Stimulated activated naive CD8-positive, alpha-beta T cell treated with anti-CD3 and anti-CD28 coated beads, Interleukin-15, Interleukin-2, amounts not matched to agents 100 U/mL and 50 U/mL, for 24 hours (primary cell): Measurements from ENCODE around the gene PMFBP1.
"Not testable (repeated sequence)": the region's sequence is repeated elsewhere in the genome, so short reads cannot be mapped to it uniquely, and the experiment has no call there.

ENCODE experiments used
- ATAC-seq: fragments of 150-1000 bp; cut with Tn5 transposase; one replicate; pipeline ENCODE4 v1.10.0; 2021
- DNase-seq: peaks from one replicate; pipeline ENCODE4 v3.0.0; 2021

The PMFBP1 gene

DNA sequence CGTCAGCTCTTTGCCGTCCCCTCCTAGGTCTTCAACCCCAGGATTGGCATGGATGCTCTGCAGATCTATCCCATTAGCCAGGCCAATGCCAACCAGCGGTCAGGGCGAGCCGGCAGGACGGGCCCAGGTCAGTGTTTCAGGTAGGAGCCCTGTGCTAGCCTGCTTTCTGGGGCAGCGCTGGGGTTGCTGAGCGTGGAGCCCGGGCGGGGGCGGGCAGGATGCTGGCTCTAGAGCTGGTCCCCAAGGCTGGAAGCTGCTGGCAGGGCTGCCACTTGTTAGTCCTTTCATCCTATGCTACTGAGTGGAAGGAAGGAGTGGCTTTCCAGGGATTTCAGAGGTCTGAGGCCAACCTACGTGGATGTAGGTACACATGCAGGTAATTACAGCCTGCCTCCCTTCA, 66.0 kb downstream of the PMFBP1 start:
- ATAC-seq (no peak), DNase-seq (no peak)

DNA sequence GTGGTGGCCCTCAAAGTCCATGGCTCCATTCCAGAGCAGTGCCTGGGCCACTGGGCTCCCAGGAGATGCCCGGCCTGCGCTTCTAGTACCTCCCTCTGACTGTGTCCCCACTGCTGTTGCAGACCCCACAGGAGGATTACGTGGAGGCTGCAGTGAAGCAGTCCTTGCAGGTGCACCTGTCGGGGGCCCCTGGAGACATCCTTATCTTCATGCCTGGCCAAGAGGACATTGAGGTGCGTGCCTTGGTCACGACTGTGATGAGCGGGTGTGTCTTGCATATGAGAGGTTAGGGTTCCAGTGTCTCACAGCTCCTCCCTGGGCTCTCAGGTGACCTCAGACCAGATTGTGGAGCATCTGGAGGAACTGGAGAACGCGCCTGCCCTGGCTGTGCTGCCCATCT, 67.0 kb downstream of the PMFBP1 start:
- no peak for DNase-seq
- no peak for ATAC-seq

DNA sequence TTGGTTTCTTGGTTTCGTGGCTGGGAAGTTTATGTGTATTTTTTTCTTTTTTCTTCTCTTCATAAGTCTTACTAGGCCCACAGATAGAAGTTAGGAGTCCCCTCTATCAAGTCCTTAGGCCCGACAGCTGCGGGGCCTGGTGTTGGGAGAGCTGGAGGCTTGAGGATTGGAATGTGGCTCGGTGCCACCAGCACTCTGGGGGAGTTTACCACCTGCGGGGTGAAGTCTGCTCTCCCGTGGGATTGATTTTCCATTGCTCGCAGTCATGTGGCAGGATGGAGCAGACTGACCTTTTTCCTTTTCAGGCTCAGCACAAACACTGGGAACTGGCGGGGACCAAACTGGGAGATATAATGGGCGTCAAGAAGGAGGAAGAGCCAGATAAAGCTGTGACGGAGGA, 70.8 kb downstream of the PMFBP1 start:
- ATAC-seq (no peak), DNase-seq (no peak)

DNA sequence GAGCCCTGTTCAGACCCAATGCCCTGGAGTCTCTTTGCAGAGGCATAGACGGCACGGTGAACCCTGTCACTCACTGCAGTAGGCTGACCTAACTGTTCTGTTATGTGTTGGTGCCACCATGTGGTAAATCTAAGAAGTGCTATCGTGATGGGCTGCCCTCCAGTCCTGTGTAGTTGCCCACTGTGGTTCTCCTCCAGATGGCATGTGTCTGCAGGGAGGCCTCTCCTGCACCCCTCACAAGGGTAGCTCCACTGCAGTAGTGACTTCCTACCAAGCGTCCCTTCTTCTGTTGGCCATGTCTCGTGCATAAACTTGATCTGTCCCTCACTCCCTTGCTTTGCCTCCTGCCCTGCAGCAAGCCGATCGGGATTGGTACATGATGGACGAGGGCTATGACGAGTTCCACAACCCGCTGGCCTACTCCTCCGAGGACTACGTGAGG, 72.6 kb downstream of the PMFBP1 start:
- peak; percentile 88 for ATAC-seq
- peak; percentile 41 for DNase-seq

DNA sequence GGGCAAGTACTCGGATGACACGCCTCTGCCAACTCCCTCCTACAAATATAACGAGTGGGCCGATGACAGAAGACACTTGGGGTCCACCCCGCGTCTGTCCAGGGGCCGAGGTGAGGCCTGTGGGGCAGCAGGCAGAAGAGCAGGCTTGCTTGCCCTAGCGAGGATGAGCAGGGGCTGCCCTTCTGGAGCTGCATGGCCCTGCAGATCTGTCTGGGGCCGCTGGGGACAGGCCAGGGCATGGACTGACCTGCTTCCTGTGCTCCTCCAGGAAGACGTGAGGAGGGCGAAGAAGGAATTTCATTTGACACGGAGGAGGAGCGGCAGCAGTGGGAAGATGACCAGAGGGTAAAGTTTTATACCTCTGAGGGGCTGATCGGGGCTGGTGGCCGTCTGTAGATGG, 73.0 kb downstream of the PMFBP1 start:
- DNase-seq: no peak
- ATAC-seq: no peak

DNA sequence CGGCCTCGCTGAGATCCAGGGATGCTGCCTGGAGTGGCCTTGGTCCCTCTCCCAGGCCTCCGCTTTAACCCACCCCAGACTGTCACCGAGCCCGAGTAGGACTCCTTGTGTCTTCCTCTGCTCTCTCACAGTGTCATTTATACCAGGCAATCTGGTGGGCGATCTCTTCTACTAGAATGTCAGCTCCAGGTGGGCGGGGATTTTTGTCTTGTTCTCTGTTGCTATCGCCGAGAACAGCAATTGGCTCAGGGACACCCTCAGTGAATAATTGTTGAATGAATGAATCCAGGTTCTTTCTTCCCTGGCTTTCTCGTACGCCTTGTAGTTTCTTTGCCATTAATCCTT, 77.7 kb downstream of the PMFBP1 start:
- DNase-seq: peak; percentile 52
- peak; percentile 0 for ATAC-seq

DNA sequence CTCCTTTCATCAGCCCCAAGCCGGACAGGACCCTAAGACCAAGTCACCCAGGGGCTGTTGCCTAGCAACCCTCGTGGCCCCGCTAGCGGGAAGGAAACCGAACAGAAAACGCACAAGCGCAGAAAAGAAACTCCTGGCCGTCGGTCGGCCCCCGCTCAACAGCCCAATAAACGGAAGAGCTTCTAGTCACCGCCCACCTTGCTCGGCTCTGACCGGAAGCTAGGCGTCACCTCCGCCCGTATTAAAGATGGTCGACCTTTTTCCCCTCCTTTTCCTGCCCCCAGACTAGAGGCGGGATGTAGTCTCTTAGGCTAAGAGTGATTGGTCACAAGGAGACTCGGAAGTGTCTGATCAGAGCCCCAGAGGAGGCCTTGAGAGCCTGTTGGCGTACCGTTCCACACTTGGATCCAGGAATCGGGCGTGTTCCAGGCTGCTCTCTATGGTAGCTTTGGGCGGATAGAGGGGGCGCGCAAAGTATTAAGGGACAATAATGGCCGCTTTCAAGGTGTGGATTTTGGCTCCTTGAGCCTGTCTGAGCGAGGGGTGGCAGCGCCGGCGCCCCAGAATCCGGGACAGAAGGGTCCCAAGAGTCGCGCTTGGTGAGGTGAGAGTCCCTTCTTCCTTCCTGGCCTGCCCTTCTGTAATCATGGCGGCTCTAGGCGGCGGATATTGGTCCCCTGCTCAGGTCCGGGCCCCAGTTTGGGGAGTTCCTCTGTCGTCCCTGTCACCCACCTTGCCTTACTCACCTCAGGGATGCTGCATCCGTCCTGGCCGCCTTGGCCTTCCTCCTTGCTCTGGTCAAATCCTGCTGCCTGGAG, 78.3 kb downstream of the PMFBP1 start, which contains the start of the genes DHX38 and TXNL4B:
TSS of gene DHX38 (plus strand) at position 400 of the 818 bp plus-strand sequence. CDS start 2,311 bp downstream, outside the sequence.
TSS of gene TXNL4B (minus strand) at position 173 of the 818 bp plus-strand sequence. CDS start 2,871 bp downstream, outside the sequence.
- ATAC-seq (peak; percentile 99), DNase-seq (peak; percentile 88)

DNA sequence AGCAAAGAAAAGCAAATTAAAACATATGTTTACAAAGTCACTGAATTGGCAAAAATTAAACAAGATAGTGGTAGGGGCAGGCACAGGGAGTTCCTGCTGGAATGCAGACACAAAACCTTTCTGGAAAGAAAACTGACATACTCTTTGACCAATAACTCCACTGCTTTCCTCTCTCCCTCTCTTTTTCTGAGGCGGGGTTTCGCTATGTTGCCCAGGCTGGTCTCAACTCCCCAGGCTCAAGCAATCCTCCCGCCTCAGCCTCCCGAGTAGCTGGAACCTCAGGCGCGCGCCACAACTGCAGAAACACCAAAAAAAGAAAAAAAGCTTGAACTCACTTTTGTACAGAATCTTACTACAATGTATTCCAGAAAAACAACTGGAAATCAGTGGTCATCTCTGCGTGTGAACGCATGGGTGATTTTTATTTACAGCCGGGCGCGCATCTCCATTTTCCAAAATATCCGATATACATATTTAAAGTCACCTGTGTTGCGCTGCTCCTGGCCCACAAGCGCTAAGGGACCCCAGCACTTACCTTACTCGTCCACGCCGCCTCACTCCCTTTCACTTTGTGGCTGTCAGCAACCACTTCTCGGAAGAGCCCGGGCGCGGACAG, 79.0 kb downstream of the PMFBP1 start:
- no peak for ATAC-seq
- peak; percentile 21 for DNase-seq

DNA sequence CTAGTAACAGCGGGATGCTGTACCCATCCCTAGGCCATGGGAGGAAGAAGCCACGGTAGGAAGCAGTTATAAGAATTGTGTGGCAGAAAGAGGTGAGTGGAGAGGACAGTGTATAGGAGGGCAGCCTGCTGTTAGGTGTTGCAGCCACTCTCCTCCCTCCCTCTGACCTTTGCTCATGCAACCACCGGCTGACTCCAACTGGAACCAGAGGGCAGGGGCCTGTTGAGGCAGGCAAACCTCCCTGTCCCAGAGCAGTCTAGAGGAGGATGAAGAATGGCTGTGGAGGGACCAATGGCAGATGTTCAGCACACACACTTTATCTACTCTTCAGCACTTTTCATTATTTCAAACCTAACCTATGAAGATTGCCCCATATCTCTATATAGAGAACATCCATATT, 80.7 kb downstream of the PMFBP1 start:
- DNase-seq (no peak), ATAC-seq (no peak)

DNA sequence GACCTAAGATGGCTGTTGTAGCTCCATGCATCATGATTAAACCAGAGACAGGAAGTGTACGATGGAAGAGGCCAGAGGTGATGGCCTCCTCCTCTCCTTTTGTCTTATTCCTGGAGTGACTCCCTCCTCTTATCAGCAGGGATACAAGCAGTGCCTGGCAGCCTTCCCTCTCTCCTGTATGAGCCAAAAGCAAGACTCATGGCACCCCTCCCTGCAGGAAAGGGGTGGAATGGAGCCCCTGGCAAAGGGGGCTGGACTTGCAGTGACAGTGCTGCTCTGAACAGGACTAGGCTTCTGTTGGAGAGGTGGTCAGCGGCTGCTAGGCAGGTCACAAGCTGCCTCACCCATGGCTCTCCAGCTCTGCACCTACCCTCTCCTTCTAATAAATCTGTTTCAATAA, 87.0 kb downstream of the PMFBP1 start:
- ATAC-seq: no peak
- DNase-seq: no peak

DNA sequence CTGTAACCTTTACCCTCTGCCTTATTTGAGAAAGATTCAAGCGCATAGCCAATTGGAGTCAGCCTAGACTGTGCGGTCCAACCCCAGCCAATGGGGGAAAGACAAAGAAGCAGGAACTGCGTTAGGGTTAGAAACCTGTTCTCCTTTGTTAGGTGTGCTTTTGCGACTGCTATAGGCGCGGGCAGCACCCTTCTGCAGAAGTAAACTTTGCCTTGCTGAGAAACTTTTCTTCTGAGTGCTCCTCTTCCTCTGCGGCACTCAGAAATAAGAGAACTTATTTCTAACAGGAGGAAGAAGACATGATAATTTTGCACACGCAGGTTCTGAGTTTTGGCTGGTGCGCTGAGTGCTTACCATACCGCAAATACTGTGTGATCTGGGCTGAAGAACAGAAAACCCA, 87.5 kb downstream of the PMFBP1 start:
- ATAC-seq (no peak), DNase-seq (no peak)

DNA sequence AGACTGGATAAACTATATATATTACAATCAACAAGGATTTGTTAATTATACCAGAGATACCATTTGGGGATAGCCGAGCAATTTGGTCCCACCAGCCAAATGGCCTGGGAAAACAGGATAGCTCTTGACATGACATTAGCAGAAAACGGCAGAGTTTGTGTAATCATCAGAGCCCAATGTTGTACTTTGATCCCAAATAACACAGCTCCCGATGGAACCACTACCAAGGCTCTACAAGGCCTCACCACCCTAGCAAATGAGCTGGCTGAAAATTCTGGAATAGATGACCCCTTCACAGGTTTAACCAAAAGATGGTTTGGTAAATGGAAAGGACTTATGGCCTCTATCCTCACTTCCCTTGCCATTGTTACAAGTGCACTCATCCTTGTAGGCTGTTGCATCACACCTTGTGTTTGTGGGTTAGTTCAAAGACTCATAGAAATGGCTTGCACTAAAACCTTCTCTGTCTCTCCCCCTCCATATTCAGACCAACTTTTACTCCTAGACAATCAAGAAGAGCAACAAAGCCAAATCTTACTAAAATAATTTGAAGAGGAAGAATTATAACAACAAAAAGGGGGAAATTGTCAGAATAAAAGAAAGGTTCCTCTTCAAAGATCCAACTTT, 88.1 kb downstream of the PMFBP1 start:
- no peak for DNase-seq
- no peak for ATAC-seq

DNA sequence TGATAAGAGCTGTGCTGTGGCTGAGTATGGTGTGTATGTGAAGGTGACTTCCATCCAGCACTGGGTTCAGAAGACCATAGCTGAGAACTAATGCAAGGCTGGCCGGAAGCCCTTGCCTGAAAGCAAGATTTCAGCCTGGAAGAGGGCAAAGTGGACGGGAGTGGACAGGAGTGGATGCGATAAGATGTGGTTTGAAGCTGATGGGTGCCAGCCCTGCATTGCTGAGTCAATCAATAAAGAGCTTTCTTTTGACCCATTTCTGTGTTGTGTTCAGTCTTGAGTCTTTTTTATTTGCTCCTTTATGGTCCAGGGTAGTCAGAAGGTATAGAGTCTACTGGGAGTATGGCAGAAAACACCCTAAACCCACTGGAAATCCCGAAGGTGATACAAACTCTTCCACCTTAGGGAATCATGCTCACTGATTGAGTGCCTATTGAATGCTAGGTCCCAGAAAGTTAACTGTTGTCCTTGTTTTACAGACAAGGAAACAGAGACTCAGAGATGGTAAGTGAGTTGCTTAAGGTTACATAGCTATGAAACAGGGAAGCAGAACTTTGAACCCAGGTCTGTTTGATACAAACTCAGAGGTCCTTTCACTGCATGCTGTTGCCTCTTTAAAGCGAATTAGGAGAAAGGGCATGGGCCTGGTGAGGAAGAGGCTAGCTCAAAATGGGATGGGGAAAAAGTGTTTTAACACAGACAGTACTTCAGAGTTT, 94.8 kb downstream of the PMFBP1 start:
- not testable (repeated sequence) for ATAC-seq, DNase-seq

DNA sequence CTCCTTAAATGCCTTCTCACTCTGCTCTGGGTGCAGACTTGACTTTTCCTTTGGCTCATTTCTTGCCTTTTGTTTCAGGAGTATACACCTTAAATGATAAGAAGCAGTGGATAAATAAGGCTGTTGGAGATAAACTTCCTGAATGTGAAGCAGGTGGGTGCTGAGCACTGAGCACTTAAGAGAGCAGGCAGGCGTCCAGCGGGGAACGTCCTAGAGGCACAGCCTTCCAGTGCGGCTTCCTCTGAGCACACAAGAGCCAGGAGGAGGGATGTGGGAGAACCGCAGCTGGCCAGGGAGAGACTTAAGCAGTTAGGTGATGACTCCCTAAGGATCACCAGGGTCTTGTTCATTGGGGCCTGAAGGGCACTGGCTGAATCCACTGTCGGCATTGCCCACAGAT, 96.9 kb downstream of the PMFBP1 start:
- DNase-seq, ATAC-seq: not testable (repeated sequence)

DNA sequence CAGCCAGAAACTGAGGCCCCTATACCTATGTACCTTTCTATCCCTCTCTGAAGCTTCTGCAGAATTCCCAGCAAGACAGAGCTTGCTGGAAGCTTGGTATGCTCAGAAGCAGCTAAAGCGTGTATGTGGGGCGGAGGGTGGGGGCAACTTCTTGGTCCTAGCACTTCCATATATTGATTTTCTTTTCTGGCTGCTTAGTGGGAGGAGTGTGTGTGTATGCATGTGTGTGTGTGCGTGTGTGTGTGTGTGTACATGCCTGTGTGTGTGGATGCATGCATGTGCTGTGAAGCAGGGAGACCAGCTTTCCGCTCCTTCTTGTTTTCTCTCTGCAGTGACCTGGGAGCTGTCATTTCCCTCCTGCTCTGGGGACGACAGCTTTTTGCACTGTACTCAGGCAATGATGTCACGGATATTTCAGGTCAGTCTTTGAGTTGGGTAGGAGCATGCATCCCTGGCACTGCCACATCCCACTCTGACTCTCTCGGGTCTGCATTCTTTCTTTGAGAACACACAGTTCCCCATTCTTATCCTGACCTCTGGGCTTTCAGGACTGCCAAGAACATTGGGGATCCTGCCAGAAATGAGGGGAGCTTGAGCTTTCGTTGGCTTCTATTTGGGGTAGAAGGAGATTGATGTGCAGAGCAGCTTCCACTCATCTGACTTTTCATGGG, 98.3 kb downstream of the PMFBP1 start:
- ATAC-seq: no peak
- no peak for DNase-seq

DNA sequence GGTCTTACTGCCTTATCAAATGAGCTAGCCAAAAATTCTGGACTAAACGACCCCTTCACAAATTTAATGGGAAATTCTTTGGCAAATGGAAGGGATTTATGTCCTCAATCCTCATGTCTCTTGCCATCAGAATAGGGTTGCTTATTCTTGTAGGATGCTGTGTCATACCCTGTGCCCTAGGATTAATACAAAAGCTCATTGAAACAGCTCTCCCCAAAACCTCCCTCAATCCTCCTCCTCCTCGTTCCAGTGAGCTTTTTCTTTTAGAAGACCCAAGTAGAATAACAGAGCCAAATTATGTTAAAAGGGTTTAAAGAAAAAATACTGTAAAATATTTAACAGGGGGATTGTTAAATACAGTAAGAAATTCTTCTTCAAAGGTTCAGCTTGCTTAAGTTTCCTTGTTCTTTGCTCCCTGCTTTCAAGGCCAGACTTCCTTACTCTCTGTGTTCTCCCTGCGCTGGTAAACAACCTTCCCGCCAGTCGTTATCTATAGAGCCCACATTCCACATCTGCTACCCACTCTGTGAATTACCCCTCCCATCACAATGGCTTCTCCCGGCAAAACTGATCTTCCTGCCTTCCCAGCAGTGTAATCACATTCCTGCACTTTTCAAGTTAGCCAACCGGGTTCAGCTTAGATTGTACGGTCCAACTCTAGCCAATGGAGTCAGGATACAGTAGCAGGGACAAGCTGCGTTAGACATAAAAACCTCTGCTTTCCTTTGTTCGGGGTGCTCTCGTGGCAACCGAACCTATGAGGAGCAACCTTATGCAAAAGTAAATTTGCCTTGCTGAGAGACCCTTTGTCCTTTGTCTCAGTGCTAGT, 99.2 kb downstream of the PMFBP1 start:
- no peak for ATAC-seq
- DNase-seq: no peak
